Hindlimb muscle (tissue), 1 donor: ENCODE data around the gene DLEC1. TPM values are rescaled to one million over a fixed set of nuclear protein-coding genes. Genes with fewer than 3 reads are reported as not detected.
A peak's percentile ranks its signal among the peaks of the same experiment; 100 is the strongest.

Source experiments
- DNase-seq: peaks from one replicate; pipeline ENCODE4 v3.0.0-alpha.2; 2013
- polyA plus RNA-seq: library from polyadenylated mRNA; unstranded; fragments of 120-200 nt; gene quantifications from one replicate; pipeline ENCODE4 v1.2.1, GENCODE V29; 2013; ENCODE audit not compliant: insufficient read length

Gene DLEC1, protein sequence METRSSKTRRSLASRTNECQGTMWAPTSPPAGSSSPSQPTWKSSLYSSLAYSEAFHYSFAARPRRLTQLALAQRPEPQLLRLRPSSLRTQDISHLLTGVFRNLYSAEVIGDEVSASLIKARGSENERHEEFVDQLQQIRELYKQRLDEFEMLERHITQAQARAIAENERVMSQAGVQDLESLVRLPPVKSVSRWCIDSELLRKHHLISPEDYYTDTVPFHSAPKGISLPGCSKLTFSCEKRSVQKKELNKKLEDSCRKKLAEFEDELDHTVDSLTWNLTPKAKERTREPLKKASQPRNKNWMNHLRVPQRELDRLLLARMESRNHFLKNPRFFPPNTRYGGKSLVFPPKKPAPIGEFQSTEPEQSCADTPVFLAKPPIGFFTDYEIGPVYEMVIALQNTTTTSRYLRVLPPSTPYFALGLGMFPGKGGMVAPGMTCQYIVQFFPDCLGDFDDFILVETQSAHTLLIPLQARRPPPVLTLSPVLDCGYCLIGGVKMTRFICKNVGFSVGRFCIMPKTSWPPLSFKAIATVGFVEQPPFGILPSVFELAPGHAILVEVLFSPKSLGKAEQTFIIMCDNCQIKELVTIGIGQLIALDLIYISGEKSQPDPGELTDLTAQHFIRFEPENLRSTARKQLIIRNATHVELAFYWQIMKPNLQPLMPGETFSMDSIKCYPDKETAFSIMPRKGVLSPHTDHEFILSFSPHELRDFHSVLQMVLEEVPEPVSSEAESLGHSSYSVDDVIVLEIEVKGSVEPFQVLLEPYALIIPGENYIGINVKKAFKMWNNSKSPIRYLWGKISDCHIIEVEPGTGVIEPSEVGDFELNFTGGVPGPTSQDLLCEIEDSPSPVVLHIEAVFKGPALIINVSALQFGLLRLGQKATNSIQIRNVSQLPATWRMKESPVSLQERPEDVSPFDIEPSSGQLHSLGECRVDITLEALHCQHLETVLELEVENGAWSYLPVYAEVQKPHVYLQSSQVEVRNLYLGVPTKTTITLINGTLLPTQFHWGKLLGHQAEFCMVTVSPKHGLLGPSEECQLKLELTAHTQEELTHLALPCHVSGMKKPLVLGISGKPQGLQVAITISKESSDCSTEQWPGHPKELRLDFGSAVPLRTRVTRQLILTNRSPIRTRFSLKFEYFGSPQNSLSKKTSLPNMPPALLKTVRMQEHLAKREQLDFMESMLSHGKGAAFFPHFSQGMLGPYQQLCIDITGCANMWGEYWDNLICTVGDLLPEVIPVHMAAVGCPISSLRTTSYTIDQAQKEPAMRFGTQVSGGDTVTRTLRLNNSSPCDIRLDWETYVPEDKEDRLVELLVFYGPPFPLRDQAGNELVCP (N-terminal part only)
- polyA plus RNA-seq: 0.28 TPM

DNA sequence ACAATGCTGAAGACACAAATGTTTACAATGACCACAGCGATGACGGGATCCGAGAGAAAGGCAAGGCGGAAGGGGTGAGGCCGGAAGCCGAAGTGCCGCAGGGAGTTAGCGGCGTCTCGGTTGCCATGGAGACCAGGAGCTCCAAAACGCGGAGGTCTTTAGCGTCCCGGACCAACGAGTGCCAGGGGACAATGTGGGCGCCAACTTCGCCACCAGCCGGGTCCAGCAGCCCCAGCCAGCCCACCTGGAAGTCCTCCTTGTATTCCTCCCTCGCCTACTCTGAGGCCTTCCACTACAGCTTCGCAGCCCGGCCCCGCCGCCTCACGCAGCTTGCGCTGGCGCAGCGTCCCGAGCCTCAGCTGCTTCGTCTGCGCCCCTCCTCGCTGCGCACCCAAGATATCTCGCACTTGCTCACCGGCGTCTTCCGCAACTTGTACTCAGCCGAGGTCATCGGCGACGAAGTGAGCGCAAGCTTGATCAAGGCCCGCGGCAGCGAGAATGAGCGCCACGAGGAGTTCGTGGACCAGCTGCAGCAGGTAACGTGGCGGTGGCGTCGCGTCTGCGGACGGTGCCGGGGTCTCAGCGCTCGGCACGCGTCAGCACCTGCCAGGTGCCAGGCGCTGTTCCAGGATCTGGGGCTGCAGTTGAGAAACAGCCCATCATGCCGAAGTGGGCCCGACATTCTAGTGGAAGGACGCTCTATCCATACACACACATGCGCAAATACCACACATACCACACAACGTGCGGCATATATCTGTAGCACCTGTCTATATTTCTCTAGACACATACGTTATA is at the start of gene DLEC1:
Gene DLEC1, plus strand, starts transcription at position 108 of the 798 bp plus-strand sequence. Its CDS starts 18 bp downstream, at position 126.
- peak; percentile 66 for DNase-seq

DNA sequence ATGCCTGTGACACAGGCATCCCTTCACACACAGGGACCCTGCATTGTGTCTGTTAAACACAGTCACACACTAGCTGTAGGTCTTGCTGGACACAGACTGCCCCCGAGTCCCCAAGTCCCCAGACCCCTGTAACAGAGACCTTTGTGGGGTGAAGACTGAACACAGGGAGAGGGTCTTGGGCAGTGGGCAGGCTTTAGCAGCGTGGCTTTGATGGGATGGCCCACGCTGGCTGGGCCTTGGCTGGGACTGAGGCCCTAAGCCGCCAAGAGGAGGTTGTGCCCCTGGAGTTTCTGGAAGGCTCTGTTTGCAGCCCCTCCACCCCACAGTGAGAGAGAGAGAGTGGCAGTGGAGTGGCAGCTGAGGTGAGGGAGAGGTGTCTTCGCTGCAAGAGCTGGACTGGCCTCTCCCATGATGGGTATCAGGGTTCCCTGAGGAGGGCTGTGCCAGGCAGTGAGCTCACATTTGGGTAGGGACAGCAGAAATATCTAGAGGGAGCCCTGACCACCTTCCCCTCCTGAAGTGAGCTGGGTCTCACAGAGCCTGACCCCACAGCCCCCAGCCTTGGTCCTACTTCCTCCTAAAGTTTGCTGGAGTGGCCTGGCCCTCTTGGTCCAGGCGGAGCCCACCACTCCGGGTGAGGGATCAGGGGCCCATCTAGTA is 49.1 kb upstream of the DLEC1 start:
- DNase-seq: no peak

DNA sequence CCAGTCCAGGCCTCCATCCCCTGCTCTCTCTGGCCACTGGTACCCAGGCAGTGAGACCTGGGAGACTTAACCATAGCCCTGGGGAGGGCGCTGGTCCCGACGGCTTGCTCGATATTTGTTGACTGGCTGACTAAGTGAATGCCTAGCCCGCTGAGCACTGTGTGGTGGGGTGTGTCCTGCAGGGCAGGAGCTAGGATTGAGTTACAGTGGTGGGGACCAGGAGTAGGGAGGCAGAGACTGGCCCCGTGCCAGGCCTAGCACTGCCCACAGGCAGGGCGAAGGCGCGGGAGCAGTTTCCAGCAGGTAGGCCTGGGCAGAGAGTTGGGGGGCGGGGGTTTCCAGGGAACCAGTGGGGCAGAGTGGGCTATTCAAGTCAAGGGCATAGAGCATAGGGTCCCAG is 48.5 kb upstream of the DLEC1 start, which contains the start of gene VILL:
Gene VILL, plus strand, starts transcription at position 260 of the 400 bp plus-strand sequence. CDS start 2,887 bp downstream, outside the sequence.
- no peak for DNase-seq

DNA sequence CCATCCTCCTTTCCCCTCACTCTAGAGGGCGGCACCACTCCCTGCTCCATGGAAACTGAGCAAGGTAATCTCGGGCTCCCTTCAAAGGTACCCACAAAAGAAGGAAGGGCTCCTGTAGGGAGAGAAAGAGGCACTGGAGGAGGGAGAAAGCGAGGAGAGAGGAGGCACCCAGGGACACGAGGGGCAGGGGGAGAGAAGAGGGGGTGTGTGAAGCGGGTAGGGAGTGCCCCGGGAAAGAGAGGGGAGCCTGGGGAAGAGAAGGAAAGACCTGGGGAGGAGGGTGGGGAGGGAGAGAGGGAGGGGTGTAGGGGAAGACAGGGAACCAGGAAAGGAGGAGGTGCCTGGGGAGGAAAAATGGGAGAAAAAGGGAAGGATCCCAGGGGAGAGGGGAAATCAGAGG is 47.9 kb upstream of the DLEC1 start:
- DNase-seq: no peak

DNA sequence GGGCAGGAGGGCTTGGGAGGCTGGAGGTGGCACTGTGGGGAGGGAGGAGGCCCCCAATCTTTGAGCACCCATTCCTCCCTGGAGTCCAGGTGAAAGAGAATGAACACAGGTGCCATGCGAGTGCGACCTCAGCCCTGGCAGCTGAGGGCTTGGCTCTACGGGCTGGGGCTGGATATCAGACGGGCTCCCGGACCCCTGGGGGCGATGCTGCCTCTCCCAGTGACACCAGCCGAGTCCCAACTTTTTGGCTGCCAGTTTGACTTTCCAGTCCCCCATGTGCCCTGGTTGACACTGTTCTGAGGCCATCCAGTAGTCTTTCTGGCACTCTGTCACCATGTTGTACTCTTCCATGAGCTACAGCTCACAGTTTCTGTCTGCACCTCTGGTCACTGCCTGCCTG is 47.2 kb upstream of the DLEC1 start:
- no peak for DNase-seq

DNA sequence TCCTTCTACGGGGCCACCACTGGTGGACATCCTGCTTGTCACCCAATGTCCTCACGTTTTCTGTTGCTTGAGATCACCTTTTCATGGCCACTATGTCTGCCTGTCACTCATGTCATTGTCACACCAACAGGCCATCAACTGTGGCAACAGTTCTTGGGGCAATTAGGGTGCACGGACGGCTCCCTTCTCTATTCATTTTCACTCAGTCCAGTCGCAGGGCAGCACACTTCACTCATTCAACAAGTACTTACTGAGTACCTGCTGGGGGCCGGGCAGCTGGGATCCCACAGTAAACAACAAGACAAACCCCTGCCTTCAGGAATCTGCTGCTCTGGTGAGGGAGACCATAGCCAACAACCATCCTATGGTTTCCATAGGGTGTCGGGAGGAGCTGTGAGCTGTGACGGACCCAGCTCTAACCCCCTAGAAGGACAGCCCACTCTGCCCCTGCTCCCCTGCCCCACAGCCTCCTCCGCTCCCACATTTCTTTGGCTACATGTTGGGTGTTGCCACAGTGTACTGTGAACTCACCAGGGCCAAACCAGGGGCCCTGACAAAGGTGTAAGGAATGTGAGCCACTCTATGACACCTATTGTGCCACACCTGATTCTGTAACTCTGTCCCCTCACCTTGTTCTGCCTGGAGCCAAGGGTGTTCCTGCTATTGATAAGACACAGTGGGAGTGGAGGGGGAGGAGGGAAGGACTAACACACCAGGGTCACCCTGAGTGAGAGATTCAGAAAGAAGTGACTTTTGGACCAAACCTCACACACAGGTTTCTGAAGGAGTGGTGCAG is 46.5 kb upstream of the DLEC1 start:
- no peak for DNase-seq

DNA sequence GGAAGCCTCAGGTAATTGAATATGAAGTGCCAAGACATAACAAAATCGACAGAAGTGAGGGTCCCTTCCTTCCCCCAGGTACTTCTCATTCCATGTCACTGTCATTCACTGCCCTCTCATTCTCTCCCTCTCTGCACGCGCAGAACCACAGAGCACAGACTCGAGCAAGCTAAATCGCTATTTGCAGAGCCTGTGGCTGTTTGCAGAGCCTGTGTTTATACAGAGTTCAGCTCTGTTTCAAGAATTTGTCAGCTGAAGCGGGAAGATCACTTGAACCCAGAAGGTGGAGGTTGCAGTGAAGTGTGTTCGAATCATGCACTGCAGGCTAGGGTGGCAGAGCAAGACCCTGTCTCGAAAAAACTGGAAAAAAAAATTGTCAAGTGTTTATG is 45.9 kb upstream of the DLEC1 start:
- no peak for DNase-seq

DNA sequence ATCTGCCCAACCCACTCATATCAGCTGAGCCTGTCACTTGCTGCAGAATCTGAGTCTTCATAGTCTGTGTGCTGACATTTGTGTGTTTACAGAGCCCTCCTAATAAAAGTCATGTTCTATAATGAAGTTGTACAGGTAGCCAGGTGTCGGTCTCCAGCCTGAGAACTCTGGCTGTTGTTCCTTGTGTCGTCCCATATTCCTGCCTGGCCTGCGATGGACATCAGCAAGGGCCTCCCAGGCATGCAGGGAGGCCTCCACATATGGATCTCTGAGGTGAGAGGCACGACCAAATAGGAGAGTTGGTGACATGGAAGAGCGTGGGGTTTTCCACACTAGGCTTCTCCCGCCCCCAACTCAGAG is 45.6 kb upstream of the DLEC1 start:
- DNase-seq: no peak

DNA sequence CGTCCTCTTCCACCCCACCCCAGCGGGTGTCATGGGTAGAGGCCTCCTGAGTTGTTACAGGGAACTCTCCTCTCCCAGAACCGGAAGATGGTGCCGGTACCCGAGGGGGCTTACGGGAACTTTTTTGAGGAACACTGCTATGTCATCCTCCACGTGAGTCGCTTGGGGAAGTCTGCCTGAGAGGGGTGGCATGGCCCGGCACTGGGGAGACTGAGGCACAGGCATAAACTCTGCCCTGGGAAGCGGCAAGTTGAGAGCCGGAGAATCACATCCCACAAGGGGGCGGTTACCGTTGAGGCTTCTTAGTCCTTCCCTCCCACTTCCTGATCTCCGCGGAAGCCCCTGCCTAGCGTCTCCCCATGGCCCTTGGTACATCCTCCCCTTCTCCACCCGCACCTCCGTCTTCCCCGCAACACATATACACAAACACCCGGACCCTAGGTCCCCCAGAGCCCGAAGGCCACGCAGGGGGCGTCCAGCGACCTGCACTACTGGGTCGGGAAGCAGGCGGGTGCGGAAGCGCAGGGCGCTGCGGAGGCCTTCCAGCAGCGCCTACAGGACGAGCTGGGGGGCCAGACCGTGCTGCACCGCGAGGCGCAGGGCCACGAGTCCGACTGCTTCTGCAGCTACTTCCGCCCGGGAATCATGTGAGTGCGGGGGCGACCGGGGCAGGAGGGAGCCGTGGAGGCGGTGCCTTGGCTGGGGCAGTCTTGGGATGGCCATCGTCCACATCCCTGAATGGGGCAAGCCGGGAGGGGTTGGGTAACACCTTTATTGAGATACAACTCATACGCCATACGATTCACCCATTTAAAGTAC is 45.0 kb upstream of the DLEC1 start:
- peak; percentile 84 for DNase-seq

DNA sequence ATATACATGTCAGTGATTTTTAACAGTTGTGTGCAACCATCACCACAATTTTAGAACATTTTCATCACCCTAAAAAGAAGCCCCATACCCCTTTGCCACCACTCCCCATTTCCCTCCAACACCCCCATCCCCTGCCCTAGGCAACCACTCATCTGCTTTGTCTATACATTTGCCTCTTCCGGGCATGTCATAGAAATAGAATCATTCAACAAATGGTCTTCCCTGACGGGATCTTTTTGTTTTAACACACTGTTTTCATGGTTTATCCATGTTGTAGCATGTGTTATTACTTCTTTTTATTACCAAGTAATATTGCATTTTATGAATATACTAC is 44.4 kb upstream of the DLEC1 start:
- DNase-seq: no peak

DNA sequence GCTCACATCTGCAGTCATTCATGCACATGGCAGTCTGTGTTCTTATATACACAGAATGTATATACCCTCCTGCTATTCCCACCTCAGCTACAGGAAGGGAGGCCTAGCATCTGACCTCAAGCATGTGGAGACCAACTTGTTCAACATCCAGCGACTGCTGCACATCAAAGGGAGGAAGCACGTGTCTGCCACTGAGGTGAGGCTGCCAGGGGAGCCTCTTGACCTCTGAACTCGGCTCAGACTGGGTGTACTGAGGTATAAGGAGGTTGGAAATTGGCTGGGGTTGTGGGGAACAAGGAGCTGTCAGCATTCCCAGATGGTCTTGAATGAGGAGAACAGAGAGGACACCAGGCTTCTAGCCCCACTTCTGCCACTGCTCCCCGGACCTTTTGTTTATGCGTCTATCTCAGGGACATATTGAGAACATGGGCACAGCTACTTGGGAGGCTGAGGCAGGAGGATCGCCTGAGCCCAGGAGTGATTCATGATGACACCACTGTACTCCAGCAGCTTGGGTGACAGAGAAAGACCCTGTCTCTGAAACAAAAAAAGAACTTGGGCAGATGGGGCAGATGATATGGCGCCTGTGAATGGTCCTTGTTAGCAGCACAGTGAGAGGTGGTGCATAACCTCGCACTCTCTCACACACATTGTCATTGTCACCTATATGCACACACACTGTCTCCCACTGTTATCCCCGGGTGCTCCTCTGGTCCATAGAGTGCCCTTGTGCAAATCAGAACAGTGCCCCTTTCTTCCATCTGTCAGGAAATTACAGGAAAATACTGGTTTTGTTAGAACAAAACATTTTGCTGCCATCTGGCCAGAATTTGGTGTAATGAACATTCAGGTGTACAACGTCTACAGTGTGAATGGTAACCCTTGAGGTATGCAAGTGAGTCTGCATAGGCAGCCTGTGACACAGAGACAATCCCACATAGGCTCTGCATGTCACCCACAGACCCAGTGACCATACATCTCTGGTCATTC is 43.1 kb upstream of the DLEC1 start:
- DNase-seq: no peak

DNA sequence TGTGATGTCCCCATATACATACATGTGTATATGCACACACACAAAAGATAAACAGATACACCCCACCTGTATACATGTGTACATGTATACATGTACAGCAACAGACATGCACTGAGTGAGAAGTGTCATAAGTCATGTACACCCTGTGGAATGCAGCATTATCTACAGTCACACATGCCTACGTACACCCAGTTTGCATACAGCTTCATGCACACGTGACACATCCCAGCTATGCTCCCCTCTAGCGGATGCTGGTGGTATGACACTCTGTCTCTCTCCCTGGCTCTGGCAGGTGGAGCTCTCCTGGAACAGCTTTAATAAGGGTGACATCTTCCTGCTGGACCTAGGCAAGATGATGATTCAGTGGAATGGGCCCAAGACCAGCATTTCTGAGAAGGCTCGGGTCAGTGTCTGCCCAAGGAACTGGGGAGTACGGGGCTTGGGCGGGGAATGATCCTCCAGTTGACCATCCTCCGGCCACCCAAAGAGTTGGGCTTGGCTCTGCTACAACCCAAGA is 42.2 kb upstream of the DLEC1 start:
- peak; percentile 69 for DNase-seq

DNA sequence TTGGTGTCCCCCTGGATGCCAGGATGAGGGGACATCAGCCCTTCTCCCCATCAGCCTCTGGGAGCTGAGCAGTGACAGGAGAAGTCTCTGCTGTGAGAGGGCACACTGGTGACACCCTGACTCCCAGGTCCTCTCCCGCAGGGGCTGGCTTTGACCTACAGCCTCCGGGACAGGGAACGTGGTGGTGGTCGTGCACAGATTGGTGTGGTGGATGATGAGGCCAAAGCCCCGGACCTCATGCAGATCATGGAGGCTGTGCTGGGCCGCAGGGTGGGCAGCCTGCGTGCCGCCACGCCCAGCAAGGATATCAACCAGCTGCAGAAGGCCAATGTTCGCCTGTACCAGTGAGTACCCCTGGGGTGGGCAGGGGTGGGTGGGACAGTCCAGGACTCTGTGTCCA is 41.7 kb upstream of the DLEC1 start:
- DNase-seq: no peak

DNA sequence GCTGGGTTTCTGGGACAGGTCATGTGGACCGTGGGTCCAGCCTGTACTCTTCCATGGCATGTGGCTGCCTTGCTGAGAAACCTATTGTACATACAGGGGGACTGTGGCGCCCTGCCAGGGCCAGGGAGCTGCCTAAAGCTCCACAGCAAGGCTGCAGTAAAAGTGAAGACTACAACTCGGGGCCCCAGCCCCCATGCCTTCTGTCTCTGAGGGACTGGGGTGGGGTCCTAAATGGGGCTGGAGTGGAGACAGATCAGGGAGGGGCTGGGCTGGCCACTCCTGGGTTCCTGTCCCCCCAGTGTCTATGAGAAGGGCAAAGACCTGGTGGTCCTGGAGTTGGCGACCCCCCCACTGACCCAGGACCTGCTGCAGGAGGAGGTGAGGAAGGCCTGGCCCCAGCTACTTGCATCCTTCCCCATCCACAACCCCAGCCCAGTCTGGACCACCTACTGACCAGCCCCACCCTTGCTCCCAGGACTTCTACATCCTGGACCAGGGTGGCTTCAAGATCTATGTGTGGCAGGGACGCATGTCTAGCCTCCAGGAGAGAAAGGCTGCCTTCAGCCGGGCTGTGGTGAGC is 41.1 kb upstream of the DLEC1 start:
- no peak for DNase-seq

DNA sequence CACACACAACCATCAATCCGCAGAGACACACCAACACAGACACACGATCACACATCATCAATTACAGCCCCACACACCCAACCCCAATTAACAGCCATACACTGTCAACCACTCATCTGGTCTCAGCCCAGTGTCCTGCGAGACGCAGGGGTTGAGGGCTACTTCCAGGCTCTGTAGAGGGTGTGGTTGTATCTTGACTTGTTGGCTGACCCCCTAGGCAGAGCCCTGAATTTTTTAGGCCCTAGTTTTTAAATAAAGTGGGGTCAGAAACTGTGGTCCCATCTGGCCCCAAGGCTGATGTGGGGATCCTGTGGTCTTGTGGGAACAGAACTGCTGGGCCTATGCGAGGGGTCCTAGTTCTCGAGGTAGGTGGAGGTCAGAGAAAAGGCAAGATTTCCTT is 39.2 kb upstream of the DLEC1 start:
- DNase-seq: no peak

DNA sequence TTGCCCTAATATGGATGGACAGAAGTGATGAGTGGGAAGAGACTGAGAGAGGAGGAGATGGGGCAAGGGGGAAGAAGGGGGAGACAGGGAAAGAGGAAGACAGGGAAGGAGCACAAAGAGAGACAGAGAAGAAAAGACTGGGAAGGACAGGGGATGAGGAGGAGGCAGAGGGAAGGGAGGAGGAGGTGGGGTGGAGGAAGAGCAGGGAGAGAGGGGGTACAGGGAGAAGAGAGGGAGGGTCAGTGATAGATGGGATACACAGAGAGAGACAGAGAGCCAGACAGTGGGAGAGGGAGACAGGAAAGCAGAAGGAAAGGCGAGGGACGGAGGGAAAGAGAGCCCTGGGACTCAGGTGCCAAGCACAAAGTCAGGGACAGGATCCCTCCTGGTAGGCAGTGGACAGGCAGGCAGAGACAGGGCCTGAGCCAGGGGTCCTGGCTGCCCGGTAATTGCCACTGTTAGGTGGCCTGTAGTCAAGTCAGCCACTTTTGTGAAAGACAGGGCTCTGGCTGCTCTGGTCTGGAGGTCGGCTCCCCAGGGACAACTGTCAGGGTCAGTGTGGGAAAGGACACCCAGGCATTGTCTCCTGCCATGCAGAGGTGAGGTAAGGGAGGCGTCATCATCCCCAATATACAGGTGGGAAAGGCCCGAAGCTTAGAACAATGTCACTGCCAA is 38.6 kb upstream of the DLEC1 start:
- DNase-seq: no peak

DNA sequence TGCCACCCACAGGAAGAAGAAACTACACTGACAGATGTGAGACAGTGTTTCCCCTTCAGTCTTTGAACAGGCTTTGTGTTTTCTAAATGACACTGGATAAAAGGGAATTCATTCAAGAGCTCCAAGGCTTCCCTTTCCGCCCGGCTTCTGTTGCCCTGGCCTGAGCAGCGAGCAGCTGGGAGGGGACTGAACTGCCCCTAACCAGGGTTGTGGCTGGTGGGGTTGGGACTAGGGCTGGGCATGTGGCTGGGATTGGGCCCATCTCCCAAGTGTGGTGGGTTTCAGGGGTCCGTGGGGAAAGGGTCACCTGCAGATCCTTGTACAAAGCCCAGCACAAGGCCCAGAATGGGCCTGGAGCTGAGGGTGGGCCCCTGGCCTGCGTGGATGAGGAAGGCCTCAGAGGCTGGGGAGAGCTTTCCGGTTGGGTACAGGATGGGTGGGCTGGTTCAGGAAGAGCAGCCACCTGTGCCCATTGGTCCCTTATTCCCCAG is 38.0 kb upstream of the DLEC1 start:
- DNase-seq: no peak
